GM10248 (cell line): ENCODE results near the gene C16orf74.

Experiments
- CTCF ChIA-PET: fragments of 300-600 bp; sonication (Branson Sonifier 250); formaldehyde crosslinking; extraction: SDS; loops from one replicate; lab custom pipeline; 2021; ENCODE audit warnings: antibody characterized with exemption; lab: Yijun Ruan, JAX
- POLR2A ChIA-PET: fragments of 350-650 bp; sonication (Branson Sonifier 250); formaldehyde crosslinking; extraction: SDS; loops from one replicate; lab custom pipeline; 2020; ENCODE audit warnings: antibody characterized with exemption; lab: Yijun Ruan, JAX
- DNase-seq: peaks from one replicate; pipeline ENCODE4 v3.0.0; 2012; ENCODE audit errors: extremely low spot score
- CTCF ChIP-seq: IDR thresholded peaks from 2 replicates; pipeline ENCODE4 v1.5.1; 2012; ENCODE audit warnings: mild to moderate bottlenecking, low read depth; ENCODE audit errors: extremely low read depth, missing control alignments, control extremely low read depth

C16orf74 gene

GRCh38 chr16:85682516-85682915 lies 68.4 kb downstream of the C16orf74 start:
- no peak for DNase-seq
- TF ChIP-seq CTCF, result no peak
- ChIA-PET POLR2A (no interaction called here), CTCF (interaction anchor here (1.2 to 6.0 kb wide), 3 partner anchors 24 to 944 kb away, joined by 3 to 28 read pairs (median 11); no protein-coding TSS in a partner anchor)

GRCh38 chr16:85681255-85681654 lies 69.6 kb downstream of the C16orf74 start:
- TF ChIP-seq CTCF, result no peak
- ChIA-PET CTCF (interaction anchor here (1.0 to 6.0 kb wide), 3 partner anchors 24 to 36 kb away, joined by 3 to 28 read pairs (median 6); no protein-coding TSS in a partner anchor), POLR2A (no interaction called here)
- DNase-seq, result no peak

GRCh38 chr16:85680352-85680944 lies 70.4 kb downstream of the C16orf74 start:
- ChIA-PET POLR2A (no interaction called here), CTCF (interaction anchor here (1.1 to 2.9 kb wide), 2 partner anchors 15 to 37 kb away, joined by 3 to 6 read pairs; no protein-coding TSS in a partner anchor)
- no peak for TF ChIP-seq CTCF
- DNase-seq, result no peak

GRCh38 chr16:85679870-85680269 lies 71.0 kb downstream of the C16orf74 start:
- POLR2A ChIA-PET, result no interaction called here
- TF ChIP-seq CTCF, result no peak
- CTCF ChIA-PET, result interaction anchor here (1.1 to 2.9 kb wide), 2 partner anchors 14 to 37 kb away, joined by 3 to 6 read pairs; no protein-coding TSS in a partner anchor
- no peak for DNase-seq

GRCh38 chr16:85678821-85679220 lies 72.1 kb downstream of the C16orf74 start:
- POLR2A ChIA-PET, result no interaction called here
- no peak for TF ChIP-seq CTCF

GRCh38 chr16:85678016-85678415 lies 72.9 kb downstream of the C16orf74 start:
- POLR2A ChIA-PET, result no interaction called here
- CTCF ChIA-PET, result interaction anchor here (1.0 to 6.0 kb wide), 4 partner anchors 20 to 82 kb away, joined by 3 to 28 read pairs (median 12); no protein-coding TSS in a partner anchor
- DNase-seq, result no peak
- TF ChIP-seq CTCF, result no peak

More at GRCh38 chr16:85678821-85679220, 72.1 kb downstream of the C16orf74 start:
- no peak for DNase-seq
- CTCF ChIA-PET, result interaction anchor here (2.9 kb wide), 1 partner anchor 38 kb away, joined by 6 read pairs; no protein-coding TSS in a partner anchor
